CD4-positive, alpha-beta memory T cell (primary cell): ENCODE results near the gene DEFB129. TPM values are rescaled to one million over a fixed set of nuclear protein-coding genes. Genes with fewer than 3 reads are reported as not detected.
"Not testable (repeated sequence)": the region's sequence is repeated elsewhere in the genome, so short reads cannot be mapped to it uniquely, and the experiment has no call there.

Experiments used
- CTCF ChIA-PET: fragments of 350-600 bp; sonication (Branson Sonifier 250); formaldehyde crosslinking; loops from one replicate; lab custom pipeline; 2021; ENCODE audit warnings: inconsistent platforms; ENCODE audit not compliant: partially characterized antibody; lab: Charles Lee
- POLR2A ChIA-PET: fragments of 350-600 bp; sonication (Branson Sonifier 250); formaldehyde crosslinking; loops from one replicate; lab custom pipeline; 2021; ENCODE audit not compliant: partially characterized antibody; lab: Charles Lee
- DNase-seq, 5 donors: peaks; one replicate each; pipeline versions ENCODE4 v3.0.0 to v3.0.0-alpha.2; 2020 to 2022; ENCODE audit warnings: mixed read lengths in 1 of 5
- H3K27ac ChIP-seq: one replicate; pipeline ENCODE4 v1.7.0; 2013; ENCODE audit warnings: low read depth, low read length
- H3K27me3 ChIP-seq: 2 replicates; pipeline ENCODE4 v1.7.0; 2013; ENCODE audit warnings: mild to moderate bottlenecking, low read length, moderate library complexity; ENCODE audit not compliant: insufficient read depth
- H3K36me3 ChIP-seq: 2 replicates; pipeline ENCODE4 v1.7.0; 2013; ENCODE audit warnings: mild to moderate bottlenecking, low read length, moderate library complexity; ENCODE audit not compliant: insufficient read depth
- H3K4me1 ChIP-seq: 2 replicates; pipeline ENCODE4 v1.7.0; 2013; ENCODE audit warnings: mild to moderate bottlenecking, low read length, moderate library complexity; ENCODE audit not compliant: insufficient read depth
- H3K4me3 ChIP-seq, 2 donors: one replicate each; pipeline ENCODE4 v1.7.0; 2013; ENCODE audit warnings: low read length in 2 of 2, mild to moderate bottlenecking in 1 of 2
- H3K9me3 ChIP-seq, 2 donors: one replicate each; pipeline ENCODE4 v1.7.0; 2013; ENCODE audit warnings: low read length in 2 of 2, control low read depth in 1 of 2; ENCODE audit not compliant: control insufficient read depth in 1 of 2
- H3K27ac Mint-ChIP-seq, 7 donors: one replicate each; pipeline ENCODE4 v1.8.0; 2020 to 2021; ENCODE audit warnings: mixed read lengths in 7 of 7, mild to moderate bottlenecking in 6 of 7, inconsistent platforms in 3 of 7, moderate library complexity in 3 of 7
- H3K27me3 Mint-ChIP-seq, 2 donors: one replicate each; pipeline ENCODE4 v1.8.0; 2020 to 2021; ENCODE audit warnings: mixed read lengths in 2 of 2
- H3K36me3 Mint-ChIP-seq, 2 donors: one replicate each; pipeline ENCODE4 v1.8.0; 2020 to 2021; ENCODE audit warnings: mixed read lengths in 2 of 2, inconsistent platforms in 1 of 2, mild to moderate bottlenecking in 1 of 2
- H3K4me1 Mint-ChIP-seq, 4 donors: one replicate each; pipeline ENCODE4 v1.8.0; 2020 to 2021; ENCODE audit warnings: mixed read lengths in 4 of 4, mild to moderate bottlenecking in 1 of 4
- H3K4me3 Mint-ChIP-seq, 8 donors: one replicate each; pipeline ENCODE4 v1.8.0; 2020 to 2021; ENCODE audit warnings: mixed read lengths in 8 of 8, mild to moderate bottlenecking in 7 of 8, moderate library complexity in 6 of 8, inconsistent platforms in 3 of 8
- H3K9me3 Mint-ChIP-seq, 8 donors: one replicate each; pipeline ENCODE4 v1.8.0; 2020 to 2021; ENCODE audit warnings: mixed read lengths in 8 of 8, mild to moderate bottlenecking in 5 of 8, inconsistent platforms in 3 of 8, moderate library complexity in 1 of 8
- intact Hi-C: fragments of 100-400 bp; cut with micrococcal nuclease; formaldehyde crosslinking; loops from one replicate; pipeline ENCODE4 v1.15.1; 2023
- polyA plus RNA-seq, 2 donors: library from polyadenylated mRNA; unstranded; fragments of 300-500 nt; fragmentation: Illumina TruSeq; gene quantifications; one replicate each; pipeline ENCODE4 v1.2.3, GENCODE V29; 2021
- total RNA-seq, 2 experiments: library from RNA; stranded (reverse); gene quantifications; one replicate each; pipeline ENCODE4 v1.2.3, GENCODE V29; 2021

DEFB129 gene
- total and polyA plus RNA-seq, 4 experiments from 2014 or later = not detected

GRCh38 chr20:251354-251753, 24.3 kb downstream of the DEFB129 start:
- no peaks in the 10 kb centered on the region for H3K36me3 ChIP-seq
- H3K9me3 ChIP-seq = no peaks in the 10 kb centered on the region
- no peaks in the 10 kb centered on the region for H3K36me3 Mint-ChIP-seq
- no peak overlapping the region for H3K4me3 Mint-ChIP-seq
- H3K27me3 ChIP-seq = no peaks in the 10 kb centered on the region
- no peaks in the 10 kb centered on the region for H3K4me1 ChIP-seq
- no peak overlapping the region for H3K4me3 ChIP-seq
- CTCF ChIA-PET = no interaction called here
- H3K27ac ChIP-seq = no peak overlapping the region
- POLR2A ChIA-PET = no interaction called here
- intact Hi-C loops = no loop called here
- H3K27me3 Mint-ChIP-seq = no peaks in the 10 kb centered on the region
- peaks cover 6 to 9% (median 8%) of the 10 kb centered on the region in 4 donors for H3K4me1 Mint-ChIP-seq
- H3K9me3 Mint-ChIP-seq = peaks cover 0 to 2% (median 0%) of the 10 kb centered on the region in 8 donors
- H3K27ac Mint-ChIP-seq = peak overlapping the region in 1 of 7 donors; percentile 7
- no peak for DNase-seq

- Histone ChIP-seq H3K9me3 (no peaks in the 10 kb centered on the region), H3K4me1 (no peaks in the 10 kb centered on the region), H3K4me3 (no peak overlapping the region), H3K27me3 (no peaks in the 10 kb centered on the region), H3K36me3 (no peaks in the 10 kb centered on the region), H3K27ac (no peak overlapping the region)
- POLR2A ChIA-PET = no interaction called here
- H3K4me1 Mint-ChIP-seq = peaks cover 6 to 9% (median 8%) of the 10 kb centered on the region in 4 donors
- intact Hi-C loops = no loop called here
- no peak overlapping the region for H3K4me3 Mint-ChIP-seq
- CTCF ChIA-PET = interaction anchor here (1.1 to 1.4 kb wide), 2 partner anchors 13 to 78 kb away, joined by 3 read pairs; no protein-coding TSS in a partner anchor
- no peak for DNase-seq
- no peak overlapping the region for H3K27ac Mint-ChIP-seq
- no peaks in the 10 kb centered on the region for H3K9me3 Mint-ChIP-seq
- H3K36me3 Mint-ChIP-seq = no peaks in the 10 kb centered on the region
- H3K27me3 Mint-ChIP-seq = no peaks in the 10 kb centered on the region
These were observed 25.7 kb downstream of the DEFB129 start for GRCh38 chr20:252801-253200.

- POLR2A ChIA-PET, H3K36me3 ChIP-seq, H3K4me3 Mint-ChIP-seq, H3K4me1 ChIP-seq, intact Hi-C loops, H3K27ac ChIP-seq, H3K27me3 ChIP-seq, H3K27me3 Mint-ChIP-seq, H3K36me3 Mint-ChIP-seq, H3K9me3 ChIP-seq, H3K9me3 Mint-ChIP-seq, DNase-seq, H3K4me3 ChIP-seq: not testable (repeated sequence)
- CTCF ChIA-PET = interaction anchor here (1.4 kb wide), 1 partner anchor 13 kb away, joined by 3 read pairs; no protein-coding TSS in a partner anchor
- peak overlapping the region in 1 of 7 donors; percentile 74 for H3K27ac Mint-ChIP-seq
- H3K4me1 Mint-ChIP-seq = peaks cover 6 to 14% (median 10%) of the 10 kb centered on the region in 4 donors
These were observed 26.4 kb downstream of the DEFB129 start for GRCh38 chr20:253447-253846.

GRCh38 chr20:257419-257818, 30.4 kb downstream of the DEFB129 start, which contains the start of gene DEFB132:
TSS of gene DEFB132 (plus strand) at chr20:257724. CDS start at chr20:257779, 55 bp downstream.
- Histone ChIP-seq H3K27me3 (no peaks in the 10 kb centered on the region), H3K9me3 (no peaks in the 10 kb centered on the region), H3K4me1 (no peaks in the 10 kb centered on the region), H3K4me3 (no peak within 1 kb of the TSS), H3K36me3 (no peaks in the 10 kb centered on the region), H3K27ac (no peak within 1 kb of the TSS)
- Mint-ChIP-seq H3K4me3 (peak within 1 kb of the TSS in 1 of 8 donors; percentile 21), H3K9me3 (no peaks in the 10 kb centered on the region), H3K27me3 (peaks cover 0 to 9% of the 10 kb centered on the region in 2 donors), H3K36me3 (no peaks in the 10 kb centered on the region), H3K27ac (peak within 1 kb of the TSS in 1 of 7 donors; percentile 25), H3K4me1 (peaks cover 0 to 14% (median 8%) of the 10 kb centered on the region in 4 donors)
- DNase-seq = no peak
- POLR2A ChIA-PET = interaction anchor here (0.9 kb wide), 1 partner anchor 9 kb away, joined by 3 read pairs; no protein-coding TSS in a partner anchor
- intact Hi-C loops = no loop called here
- CTCF ChIA-PET = interaction anchor here (2.7 to 3.1 kb wide), 2 partner anchors 10 to 73 kb away, joined by 26 to 35 read pairs; no protein-coding TSS in a partner anchor

- H3K27ac Mint-ChIP-seq = no peak overlapping the region
- POLR2A ChIA-PET = interaction anchor here (0.9 to 1.0 kb wide), 2 partner anchors 8 to 72 kb away, joined by 3 read pairs; no protein-coding TSS in a partner anchor
These were observed 31.3 kb downstream of the DEFB129 start for GRCh38 chr20:258269-258858.

GRCh38 chr20:258963-259362, 31.9 kb downstream of the DEFB129 start:
- Histone ChIP-seq H3K27ac (no peak overlapping the region), H3K4me3 (no peak overlapping the region), H3K36me3 (no peaks in the 10 kb centered on the region), H3K9me3 (no peaks in the 10 kb centered on the region), H3K4me1 (no peaks in the 10 kb centered on the region), H3K27me3 (no peaks in the 10 kb centered on the region)
- intact Hi-C loops = no loop called here
- H3K9me3 Mint-ChIP-seq = no peaks in the 10 kb centered on the region
- no peaks in the 10 kb centered on the region for H3K36me3 Mint-ChIP-seq
- CTCF ChIA-PET = interaction anchor here (0.7 to 3.1 kb wide), 6 partner anchors 8 to 71 kb away, joined by 3 to 35 read pairs (median 3); no protein-coding TSS in a partner anchor
- peaks cover 0 to 14% (median 8%) of the 10 kb centered on the region in 4 donors for H3K4me1 Mint-ChIP-seq
- peak overlapping the region in 1 of 7 donors; percentile 28 for H3K27ac Mint-ChIP-seq
- POLR2A ChIA-PET = interaction anchor here (0.7 to 1.0 kb wide), 2 partner anchors 10 to 71 kb away, joined by 3 to 6 read pairs; no protein-coding TSS in a partner anchor
- peaks cover 0 to 15% of the 10 kb centered on the region in 2 donors for H3K27me3 Mint-ChIP-seq
- no peak for DNase-seq
- no peak overlapping the region for H3K4me3 Mint-ChIP-seq

More at GRCh38 chr20:258269-258858, 31.3 kb downstream of the DEFB129 start:
- Mint-ChIP-seq H3K4me1 (peaks cover 0 to 14% (median 8%) of the 10 kb centered on the region in 4 donors), H3K36me3 (no peaks in the 10 kb centered on the region), H3K27me3 (peaks cover 0 to 15% of the 10 kb centered on the region in 2 donors), H3K4me3 (peak overlapping the region in 1 of 8 donors; percentile 21), H3K9me3 (no peaks in the 10 kb centered on the region)
- H3K36me3 ChIP-seq = no peaks in the 10 kb centered on the region
- H3K4me3 ChIP-seq = no peak overlapping the region
- DNase-seq = no peak
- H3K4me1 ChIP-seq = no peaks in the 10 kb centered on the region
- H3K27me3 ChIP-seq = no peaks in the 10 kb centered on the region
- CTCF ChIA-PET = interaction anchor here (0.7 to 3.1 kb wide), 6 partner anchors 8 to 72 kb away, joined by 3 to 35 read pairs (median 4); no protein-coding TSS in a partner anchor
- no peaks in the 10 kb centered on the region for H3K9me3 ChIP-seq
- intact Hi-C loops = no loop called here
- no peak overlapping the region for H3K27ac ChIP-seq

- no peak for DNase-seq
- Mint-ChIP-seq H3K4me1 (peaks cover 0 to 14% (median 8%) of the 10 kb centered on the region in 4 donors), H3K4me3 (no peak overlapping the region), H3K27ac (no peak overlapping the region), H3K27me3 (peaks cover 0 to 15% of the 10 kb centered on the region in 2 donors), H3K36me3 (no peaks in the 10 kb centered on the region), H3K9me3 (no peaks in the 10 kb centered on the region)
- Histone ChIP-seq H3K9me3 (no peaks in the 10 kb centered on the region), H3K36me3 (no peaks in the 10 kb centered on the region), H3K27ac (no peak overlapping the region), H3K4me3 (no peak overlapping the region), H3K27me3 (no peaks in the 10 kb centered on the region), H3K4me1 (no peaks in the 10 kb centered on the region)
- ChIA-PET POLR2A (interaction anchor here (0.6 kb wide), 1 partner anchor 39 kb away, joined by 3 read pairs; no protein-coding TSS in a partner anchor), CTCF (interaction anchor here (3.1 kb wide), 1 partner anchor 70 kb away, joined by 35 read pairs; no protein-coding TSS in a partner anchor)
- intact Hi-C loops = no loop called here
These were observed 32.9 kb downstream of the DEFB129 start for GRCh38 chr20:259981-260380.
